ENCODE measurements around the gene CHCHD5.

- TF ChIP-seq CTCF (IDR thresholded peaks at IDR 0.05) (no peak), EZH2 (IDR thresholded peaks at IDR 0.05) (no peak), EZH2phosphoT487 (IDR thresholded peaks at IDR 0.05) (no peak)
These were observed 13.3 kb downstream of the CHCHD5 start for GRCh38 chr2:112597537-112598322.
